ENCODE data around the gene KTI12.
"Not testable (repeated sequence)": the region's sequence is repeated elsewhere in the genome, so short reads cannot be mapped to it uniquely, and the experiment has no call there.

Gene KTI12

GRCh38 chr1:52022133-52022532 lies 11.5 kb downstream of the KTI12 start:
- TF ChIP-seq, protein P1, sequence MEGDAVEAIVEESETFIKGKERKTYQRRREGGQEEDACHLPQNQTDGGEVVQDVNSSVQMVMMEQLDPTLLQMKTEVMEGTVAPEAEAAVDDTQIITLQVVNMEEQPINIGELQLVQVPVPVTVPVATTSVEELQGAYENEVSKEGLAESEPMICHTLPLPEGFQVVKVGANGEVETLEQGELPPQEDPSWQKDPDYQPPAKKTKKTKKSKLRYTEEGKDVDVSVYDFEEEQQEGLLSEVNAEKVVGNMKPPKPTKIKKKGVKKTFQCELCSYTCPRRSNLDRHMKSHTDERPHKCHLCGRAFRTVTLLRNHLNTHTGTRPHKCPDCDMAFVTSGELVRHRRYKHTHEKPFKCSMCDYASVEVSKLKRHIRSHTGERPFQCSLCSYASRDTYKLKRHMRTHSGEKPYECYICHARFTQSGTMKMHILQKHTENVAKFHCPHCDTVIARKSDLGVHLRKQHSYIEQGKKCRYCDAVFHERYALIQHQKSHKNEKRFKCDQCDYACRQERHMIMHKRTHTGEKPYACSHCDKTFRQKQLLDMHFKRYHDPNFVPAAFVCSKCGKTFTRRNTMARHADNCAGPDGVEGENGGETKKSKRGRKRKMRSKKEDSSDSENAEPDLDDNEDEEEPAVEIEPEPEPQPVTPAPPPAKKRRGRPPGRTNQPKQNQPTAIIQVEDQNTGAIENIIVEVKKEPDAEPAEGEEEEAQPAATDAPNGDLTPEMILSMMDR (IDR thresholded peaks at IDR 0.05; ENCODE audit: borderline replicate concordance, insufficient read depth, low read depth, low read length), result no peak
- H3K4me3 ChIP-seq (ENCODE audit: low read depth, low read length), result no peak overlapping the region

- TF ChIP-seq, protein P1 (IDR thresholded peaks at IDR 0.05; ENCODE audit: borderline replicate concordance, insufficient read depth, low read depth, low read length), result no peak
- H3K4me3 ChIP-seq (ENCODE audit: low read depth, low read length), result no peak overlapping the region
Observed at GRCh38 chr1:52008071-52008809, 25.4 kb downstream of the KTI12 start.

DNA sequence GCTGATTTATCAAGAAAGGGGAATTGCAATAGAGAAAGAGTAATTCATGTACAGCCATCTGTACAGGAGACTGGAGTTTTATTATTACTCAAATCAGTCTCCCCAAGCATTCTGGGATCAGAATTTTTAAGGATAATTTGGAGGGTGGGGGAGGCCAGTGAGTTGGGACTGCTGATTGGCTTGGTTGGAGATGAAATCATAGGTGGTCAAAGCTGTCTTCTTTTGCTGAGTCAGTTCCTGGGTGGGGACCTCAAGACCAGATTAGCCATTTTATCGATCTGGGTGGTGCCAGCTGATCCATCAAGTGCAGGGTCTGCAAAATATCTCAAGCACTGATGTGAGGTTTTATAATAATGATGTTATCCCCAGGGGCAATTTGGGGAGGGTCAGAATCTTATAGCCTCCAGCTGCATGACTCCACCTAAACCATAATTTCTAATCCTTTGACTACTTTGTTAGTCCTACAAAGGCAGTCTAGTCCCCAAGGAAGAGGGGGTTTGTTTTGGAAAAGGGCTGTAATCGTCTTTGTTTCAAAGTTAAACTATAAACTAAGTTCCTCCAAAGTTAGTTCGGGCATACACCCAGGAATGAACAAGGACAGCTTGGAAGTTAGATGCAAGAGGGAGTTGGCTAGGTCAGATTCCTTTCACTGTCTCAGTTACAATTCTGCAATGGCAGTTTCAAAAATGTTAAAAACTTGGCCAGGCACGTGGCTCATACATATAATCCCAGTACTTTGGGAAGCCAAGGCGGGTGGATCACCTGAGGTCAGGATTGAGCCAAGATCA lies 26.2 kb downstream of the KTI12 start:
- TF ChIP-seq, protein P1 (IDR thresholded peaks at IDR 0.05; ENCODE audit: borderline replicate concordance, insufficient read depth, low read depth, low read length), result no peak
- no peak overlapping the region for H3K4me3 ChIP-seq (ENCODE audit: low read depth, low read length)

DNA sequence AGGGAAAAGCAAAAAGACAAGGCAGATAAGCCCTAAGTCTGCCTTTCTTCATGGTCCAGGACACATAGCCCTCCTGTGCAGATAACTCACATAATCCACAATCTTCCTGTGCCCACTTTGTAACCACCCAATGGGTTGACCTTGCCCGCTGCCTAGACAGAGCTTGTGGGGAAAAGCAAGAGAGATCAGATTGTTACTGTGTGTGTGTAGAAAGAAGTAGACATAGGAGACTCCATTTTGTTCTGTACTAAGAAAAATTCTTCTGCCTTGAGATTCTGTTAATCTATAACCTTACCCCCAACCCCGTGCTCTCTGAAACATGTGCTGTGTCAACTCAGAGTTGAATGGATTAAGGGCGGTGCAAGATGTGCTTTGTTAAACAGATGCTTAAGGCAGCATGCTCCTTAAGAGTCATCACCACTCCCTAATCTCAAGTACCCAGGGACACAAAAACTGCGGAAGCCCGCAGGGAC lies 27.5 kb downstream of the KTI12 start:
- H3K4me3 ChIP-seq (ENCODE audit: low read depth, low read length), result not testable (repeated sequence)

DNA sequence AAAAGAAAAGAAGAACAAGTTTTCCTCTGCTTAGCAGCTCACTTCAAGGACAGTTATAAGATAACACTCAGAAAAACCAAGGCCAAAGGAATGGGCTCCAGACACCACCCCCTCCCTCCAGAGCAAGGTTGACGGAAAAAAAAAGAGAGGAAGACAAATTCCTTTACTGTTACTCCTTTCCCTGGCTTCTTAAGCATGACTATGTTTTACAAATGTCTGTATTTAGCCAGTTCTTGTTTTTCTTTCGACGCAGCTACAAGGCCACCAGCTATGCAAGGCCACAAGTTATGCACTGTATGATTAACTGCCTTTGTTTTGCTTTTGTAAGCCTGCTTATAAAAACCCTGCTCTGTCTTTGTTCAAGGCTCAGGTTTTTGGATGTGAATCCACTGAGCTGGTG lies 28.1 kb downstream of the KTI12 start:
- H3K4me3 ChIP-seq (ENCODE audit: low read depth, low read length), result not testable (repeated sequence)

DNA sequence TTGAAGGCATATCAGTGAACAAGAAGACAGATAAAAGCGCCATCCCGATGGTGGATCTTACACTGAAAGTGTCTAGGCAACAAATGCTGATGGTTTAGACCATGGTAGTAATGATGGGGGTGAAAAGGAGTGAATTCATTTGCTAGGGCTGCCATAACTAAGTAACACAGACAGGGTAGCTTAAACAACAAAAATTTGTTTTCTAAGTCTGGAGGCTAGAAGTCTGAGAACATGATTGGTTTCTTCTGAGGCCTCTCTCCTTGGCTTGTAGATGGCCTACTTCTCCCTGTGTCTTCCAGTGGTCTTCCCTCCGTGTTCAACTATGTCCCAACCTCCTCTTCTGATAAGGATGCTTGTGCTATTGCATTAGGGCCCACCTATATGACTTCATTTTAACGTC lies 29.7 kb downstream of the KTI12 start:
- TF ChIP-seq, protein P1 (IDR thresholded peaks at IDR 0.05; ENCODE audit: borderline replicate concordance, insufficient read depth, low read depth, low read length), result no peak
- no peak overlapping the region for H3K4me3 ChIP-seq (ENCODE audit: low read depth, low read length)

DNA sequence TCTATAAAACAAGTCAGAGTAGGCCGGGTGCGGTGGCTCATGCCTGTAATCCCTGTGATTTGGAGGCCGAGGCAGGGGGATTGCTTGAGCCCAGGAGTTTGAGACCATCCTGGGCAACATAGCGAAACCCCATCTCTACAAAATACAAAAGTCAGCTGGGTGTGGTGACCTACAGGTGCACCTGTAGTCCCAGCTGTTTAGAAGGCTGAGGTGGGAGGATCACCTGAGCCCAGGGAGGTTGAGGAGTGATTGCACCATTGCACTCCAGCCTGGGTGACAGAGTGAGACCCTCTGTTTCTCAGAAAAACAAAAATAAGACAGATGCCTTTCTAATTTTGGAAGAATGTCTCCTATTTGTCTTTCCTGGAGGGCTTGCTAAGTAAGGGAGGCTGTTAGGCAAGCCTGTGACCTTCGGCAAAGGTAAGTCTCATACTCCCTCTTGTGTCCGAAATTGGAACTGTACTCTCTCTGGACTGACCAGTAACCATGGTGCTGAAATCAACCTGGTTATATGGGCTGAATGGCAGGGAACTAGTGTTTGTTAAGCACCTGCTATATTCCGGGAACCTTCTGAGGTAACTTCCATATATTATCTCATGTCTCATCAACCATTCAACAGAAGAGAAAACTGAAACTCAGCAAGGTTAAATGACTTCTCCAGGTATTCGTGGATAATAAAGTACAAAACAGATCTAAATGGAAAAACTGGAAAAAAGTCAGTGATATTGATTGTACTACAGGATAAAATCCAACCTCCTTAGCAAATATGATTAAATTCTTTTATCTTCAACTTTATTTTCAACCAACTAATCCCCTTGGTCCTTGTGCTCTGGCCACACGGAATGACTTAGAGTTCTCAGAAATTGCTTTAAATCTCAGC lies 31.3 kb downstream of the KTI12 start:
- H3K4me3 ChIP-seq (ENCODE audit: low read depth, low read length), result no peak overlapping the region
- TF ChIP-seq, protein P1 (IDR thresholded peaks at IDR 0.05; ENCODE audit: borderline replicate concordance, insufficient read depth, low read depth, low read length), result peak; percentile 80
